ENCODE results near the gene KSR1. TPM values are rescaled to one million over a fixed set of nuclear protein-coding genes. Genes with fewer than 3 reads are reported as not detected.
"Not testable (repeated sequence)": the region's sequence is repeated elsewhere in the genome, so short reads cannot be mapped to it uniquely, and the experiment has no call there.

KSR1 gene
- total RNA-seq: 10 to 100 TPM; 14.1 to 36.4 (median 24.0) TPM

GRCh38 chr17:27455914-27456680 is at the start of gene KSR1:
Gene KSR1, plus strand, starts transcription at chr17:27456448. Its CDS starts 196 bp downstream, at chr17:27456644.
- intact Hi-C loops (cut with DNase I; ENCODE audit: low total_unique reads): no loop called here

GRCh38 chr17:27407916-27408864 is 48.1 kb upstream of the KSR1 start:
- H3K9me3 ChIP-seq: no peaks in the 10 kb centered on the region
- no peaks in the 10 kb centered on the region for H3K4me1 ChIP-seq
- no peak for DNase-seq (ENCODE audit: low spot score in 2 of 2)
- H3K4me3 ChIP-seq: no peak overlapping the region
- no peak for TF ChIP-seq POLR2AphosphoS5 (IDR thresholded peaks at IDR 0.05)
- TF ChIP-seq CTCF (IDR thresholded peaks at IDR 0.05): no peak
- TF ChIP-seq POLR2A (IDR thresholded peaks at IDR 0.05): no peak
- H3K36me3 ChIP-seq: no peaks in the 10 kb centered on the region
- intact Hi-C loops (cut with DNase I; ENCODE audit: low total_unique reads): no loop called here
- no peaks in the 10 kb centered on the region for H3K27me3 ChIP-seq
- no peak overlapping the region for H3K27ac ChIP-seq

More at GRCh38 chr17:27455914-27456680, at the start of gene KSR1:
- Histone ChIP-seq H3K4me1 (no peaks in the 10 kb centered on the region), H3K27ac (peak within 1 kb of the TSS; percentile 68 to 84), H3K36me3 (no peaks in the 10 kb centered on the region), H3K27me3 (no peaks in the 10 kb centered on the region), H3K4me3 (peak within 1 kb of the TSS; percentile 75 to 82 (median 82)), H3K9me3 (no peaks in the 10 kb centered on the region)
- TF ChIP-seq POLR2AphosphoS5 (IDR thresholded peaks at IDR 0.05) (peak in 1 of 3 donors; percentile 30), CTCF (IDR thresholded peaks at IDR 0.05) (no peak)
- DNase-seq (ENCODE audit: low spot score in 2 of 2): peak; percentile 66 to 72

GRCh38 chr17:27408891-27409290 is 47.4 kb upstream of the KSR1 start:
- no peaks in the 10 kb centered on the region for H3K27me3 ChIP-seq
- no peak overlapping the region for H3K27ac ChIP-seq
- no peaks in the 10 kb centered on the region for H3K36me3 ChIP-seq
- no peak for TF ChIP-seq POLR2A (IDR thresholded peaks at IDR 0.05)
- TF ChIP-seq CTCF (IDR thresholded peaks at IDR 0.05): no peak
- TF ChIP-seq POLR2AphosphoS5 (IDR thresholded peaks at IDR 0.05): no peak
- H3K4me1 ChIP-seq: no peaks in the 10 kb centered on the region
- H3K9me3 ChIP-seq: no peaks in the 10 kb centered on the region
- no peak overlapping the region for H3K4me3 ChIP-seq
- intact Hi-C loops (cut with DNase I; ENCODE audit: low total_unique reads): no loop called here
- no peak for DNase-seq (ENCODE audit: low spot score in 2 of 2)

- H3K4me3 ChIP-seq; DNase-seq (ENCODE audit: low spot score in 2 of 2); H3K27me3 ChIP-seq; H3K9me3 ChIP-seq; intact Hi-C loops (cut with DNase I; ENCODE audit: low total_unique reads); H3K27ac ChIP-seq; H3K36me3 ChIP-seq; H3K4me1 ChIP-seq: not testable (repeated sequence)
Measured at GRCh38 chr17:27412158-27412557, 44.1 kb upstream of the KSR1 start.

GRCh38 chr17:27413315-27413714 is 42.9 kb upstream of the KSR1 start:
- no peak for TF ChIP-seq POLR2A (IDR thresholded peaks at IDR 0.05)
- TF ChIP-seq CTCF (IDR thresholded peaks at IDR 0.05): no peak
- no peak for TF ChIP-seq POLR2AphosphoS5 (IDR thresholded peaks at IDR 0.05)
- DNase-seq (ENCODE audit: low spot score in 2 of 2): no peak
- Histone ChIP-seq H3K27ac (no peak overlapping the region), H3K36me3 (no peaks in the 10 kb centered on the region), H3K4me1 (no peaks in the 10 kb centered on the region), H3K4me3 (no peak overlapping the region), H3K27me3 (no peaks in the 10 kb centered on the region), H3K9me3 (no peaks in the 10 kb centered on the region)
- intact Hi-C loops (cut with DNase I; ENCODE audit: low total_unique reads): no loop called here

Data from breast epithelium (tissue), 4 donors.